Activated CD8-positive, alpha-beta memory T cell treated with anti-CD3 and anti-CD28 coated beads, Interleukin-2, amount 50 U/mL, for 48 hours (primary cell): Measurements from ENCODE around the gene CLMN.

ENCODE experiments used
- DNase-seq: peaks from one replicate; pipeline ENCODE4 v3.0.0-alpha.2; 2020

The CLMN gene, protein sequence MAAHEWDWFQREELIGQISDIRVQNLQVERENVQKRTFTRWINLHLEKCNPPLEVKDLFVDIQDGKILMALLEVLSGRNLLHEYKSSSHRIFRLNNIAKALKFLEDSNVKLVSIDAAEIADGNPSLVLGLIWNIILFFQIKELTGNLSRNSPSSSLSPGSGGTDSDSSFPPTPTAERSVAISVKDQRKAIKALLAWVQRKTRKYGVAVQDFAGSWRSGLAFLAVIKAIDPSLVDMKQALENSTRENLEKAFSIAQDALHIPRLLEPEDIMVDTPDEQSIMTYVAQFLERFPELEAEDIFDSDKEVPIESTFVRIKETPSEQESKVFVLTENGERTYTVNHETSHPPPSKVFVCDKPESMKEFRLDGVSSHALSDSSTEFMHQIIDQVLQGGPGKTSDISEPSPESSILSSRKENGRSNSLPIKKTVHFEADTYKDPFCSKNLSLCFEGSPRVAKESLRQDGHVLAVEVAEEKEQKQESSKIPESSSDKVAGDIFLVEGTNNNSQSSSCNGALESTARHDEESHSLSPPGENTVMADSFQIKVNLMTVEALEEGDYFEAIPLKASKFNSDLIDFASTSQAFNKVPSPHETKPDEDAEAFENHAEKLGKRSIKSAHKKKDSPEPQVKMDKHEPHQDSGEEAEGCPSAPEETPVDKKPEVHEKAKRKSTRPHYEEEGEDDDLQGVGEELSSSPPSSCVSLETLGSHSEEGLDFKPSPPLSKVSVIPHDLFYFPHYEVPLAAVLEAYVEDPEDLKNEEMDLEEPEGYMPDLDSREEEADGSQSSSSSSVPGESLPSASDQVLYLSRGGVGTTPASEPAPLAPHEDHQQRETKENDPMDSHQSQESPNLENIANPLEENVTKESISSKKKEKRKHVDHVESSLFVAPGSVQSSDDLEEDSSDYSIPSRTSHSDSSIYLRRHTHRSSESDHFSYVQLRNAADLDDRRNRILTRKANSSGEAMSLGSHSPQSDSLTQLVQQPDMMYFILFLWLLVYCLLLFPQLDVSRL

DNA sequence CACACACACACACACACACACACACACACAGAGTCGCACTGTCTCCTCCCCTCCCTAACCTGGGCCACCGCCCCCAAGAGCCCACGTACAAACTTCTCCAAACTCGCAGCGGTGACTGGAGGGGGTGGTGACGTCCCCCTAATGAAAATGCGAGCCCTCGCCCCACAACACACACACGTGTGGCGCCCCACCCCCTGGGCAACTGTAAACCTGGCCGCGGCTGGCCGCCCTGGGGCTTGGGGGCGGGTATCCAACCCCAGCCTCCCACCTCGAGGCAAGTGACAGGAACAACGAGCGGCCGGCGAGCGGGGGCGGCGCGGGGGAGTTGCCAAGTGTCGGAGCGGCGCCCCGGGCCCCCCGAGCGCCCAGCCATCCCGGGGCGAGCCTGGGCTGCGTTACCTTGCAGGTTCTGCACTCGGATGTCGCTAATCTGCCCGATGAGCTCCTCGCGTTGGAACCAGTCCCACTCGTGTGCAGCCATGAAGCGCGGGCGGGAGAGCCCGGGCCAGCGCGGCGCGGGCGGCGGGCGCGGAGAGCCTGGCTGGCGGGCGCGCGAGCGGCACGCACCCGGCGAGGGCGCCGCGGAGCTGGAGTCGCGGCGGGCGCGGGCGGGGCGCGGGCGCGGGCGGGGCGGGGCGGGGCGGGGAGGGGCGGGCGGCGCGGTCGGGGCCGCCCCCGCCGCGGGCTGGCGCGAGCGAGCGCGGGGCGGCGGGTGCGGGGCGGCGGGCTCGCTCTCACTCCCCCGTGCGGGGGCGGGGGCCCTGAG, at the start of gene CLMN:
CLMN (minus strand) TSS at position 597 of the 766 bp plus-strand sequence; CDS start at position 481, 116 bp downstream.
- peak; percentile 60 for DNase-seq

DNA sequence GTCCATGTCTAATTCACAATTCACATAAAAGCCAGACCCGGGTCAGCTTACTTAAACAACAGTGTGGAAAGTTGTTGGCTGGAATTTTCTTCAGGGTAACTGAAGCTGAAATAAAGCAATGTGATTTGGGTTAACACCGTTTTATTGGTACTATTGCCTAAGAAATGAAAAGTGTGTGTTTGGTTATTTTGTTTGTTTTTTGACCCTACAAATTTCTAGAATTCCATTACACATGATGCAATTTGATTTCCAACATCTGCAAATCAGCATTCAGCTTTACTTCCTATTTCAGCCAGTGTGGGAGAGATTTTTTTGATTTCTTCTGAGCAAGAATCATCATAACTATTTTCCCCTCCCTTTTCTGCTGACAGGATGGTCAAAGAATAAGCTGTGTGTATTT, 45.7 kb upstream of the CLMN start:
- DNase-seq, result no peak

DNA sequence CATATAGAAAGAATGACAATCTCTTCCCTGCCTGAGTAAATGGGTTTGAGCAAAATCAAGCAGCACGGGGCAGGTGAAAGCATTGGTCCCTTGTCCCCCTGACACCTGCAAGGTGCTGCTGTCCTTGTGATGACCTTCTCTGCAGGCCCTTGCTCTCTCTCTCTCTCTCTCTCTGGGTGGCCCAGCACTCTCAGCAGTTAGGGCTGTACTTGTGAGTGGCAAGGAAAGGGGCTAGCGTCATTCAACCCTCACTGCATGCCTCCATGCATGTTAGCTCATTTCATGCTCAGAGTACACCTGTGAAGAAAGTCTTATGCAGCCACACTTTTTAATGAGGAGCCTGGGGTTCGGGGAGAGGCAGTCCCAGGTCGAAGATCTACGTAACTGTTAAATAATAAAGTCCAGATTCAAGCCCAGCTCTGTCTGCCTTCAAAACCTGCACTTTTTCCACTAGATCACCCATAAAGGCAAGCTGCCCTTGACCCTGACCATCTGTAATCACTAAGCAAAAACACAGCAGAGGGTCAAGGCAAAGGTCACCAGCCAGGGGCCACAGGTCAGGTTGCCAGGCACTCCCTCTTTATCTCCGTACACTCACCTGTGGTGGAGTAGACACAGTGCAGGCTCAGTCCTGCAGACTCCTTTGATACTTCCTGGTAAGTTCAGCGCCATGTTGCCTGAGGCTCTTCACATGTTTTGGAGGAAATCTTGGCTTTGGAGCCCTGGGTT, 44.9 kb upstream of the CLMN start:
- DNase-seq, result no peak

DNA sequence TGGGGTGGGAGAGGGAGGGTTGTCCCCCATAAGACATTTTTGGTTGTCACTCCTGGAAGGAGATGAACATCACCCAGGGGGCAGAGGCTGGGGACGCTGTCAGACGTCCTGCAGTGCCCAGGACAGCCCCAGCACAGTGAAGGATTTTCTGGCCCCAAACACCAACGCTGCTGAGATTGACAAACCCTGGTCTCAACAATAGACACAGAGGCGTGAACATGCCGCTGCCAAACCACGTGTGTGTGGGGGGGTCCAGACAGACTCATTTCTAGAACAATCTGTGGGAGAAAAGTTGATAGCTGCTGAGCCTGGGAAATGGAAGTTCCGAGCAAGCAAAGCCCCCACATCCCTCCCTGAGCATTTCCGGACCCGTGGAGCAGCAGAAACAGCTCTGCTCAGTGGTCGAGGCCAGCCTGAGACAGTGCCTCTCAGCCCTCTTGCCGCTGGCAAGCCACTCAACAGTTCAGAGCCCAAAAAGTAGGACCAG, 43.8 kb upstream of the CLMN start:
- DNase-seq, result no peak

DNA sequence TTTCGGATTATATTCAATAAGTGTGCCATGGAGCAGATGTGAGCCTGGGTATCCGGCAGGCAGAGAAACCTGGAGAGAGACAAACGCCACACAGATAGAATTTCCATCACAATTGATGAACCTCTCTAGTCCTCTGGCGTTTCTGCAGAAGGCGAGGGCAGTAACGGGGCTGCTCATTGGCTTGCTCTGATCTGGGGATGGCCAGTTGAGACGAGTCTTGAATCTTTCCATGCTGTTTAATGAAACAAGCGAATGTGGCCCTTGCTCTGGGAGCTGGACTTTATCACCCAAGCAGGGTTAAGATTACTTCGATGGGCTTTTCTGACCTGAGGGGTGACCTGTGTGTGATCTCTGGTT, 42.4 kb upstream of the CLMN start:
- DNase-seq, result no peak

DNA sequence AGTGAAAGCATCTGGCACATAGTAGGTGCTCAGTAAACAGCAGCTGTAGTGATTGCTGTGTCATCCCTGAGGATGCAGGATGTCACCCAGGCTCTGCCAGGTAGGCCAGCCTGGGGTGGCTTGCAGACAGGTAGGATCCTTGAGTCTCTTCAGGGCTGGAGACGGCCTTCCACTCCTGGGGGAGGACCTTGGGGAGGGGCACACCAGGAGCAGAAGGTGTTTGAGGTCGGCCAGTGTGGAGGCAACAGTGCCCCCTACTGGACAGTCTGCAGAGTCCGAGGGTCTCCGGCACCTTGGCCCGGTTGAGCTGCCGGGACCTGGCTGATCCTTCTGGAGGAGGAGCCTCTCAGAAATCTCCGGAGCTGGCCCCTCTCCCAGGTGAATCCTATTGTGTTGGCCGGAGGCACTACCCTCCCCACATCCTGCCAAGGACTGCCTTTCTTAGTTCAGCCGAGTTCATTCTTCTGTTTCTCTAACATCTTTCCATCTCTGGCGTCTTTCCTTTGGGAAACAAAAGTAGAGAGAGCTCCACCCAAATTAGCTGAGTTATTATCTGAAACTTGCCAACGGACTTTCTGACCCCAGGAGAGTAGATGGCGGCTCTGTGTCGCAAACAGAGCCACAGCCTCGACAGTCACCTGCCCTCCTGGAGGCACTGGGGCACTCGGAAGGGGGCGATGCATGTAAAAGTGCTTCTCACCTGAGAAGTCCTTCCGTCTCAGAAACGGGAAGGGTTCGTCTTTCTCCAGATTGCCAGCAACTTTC, 41.8 kb upstream of the CLMN start:
- peak; percentile 82 for DNase-seq

DNA sequence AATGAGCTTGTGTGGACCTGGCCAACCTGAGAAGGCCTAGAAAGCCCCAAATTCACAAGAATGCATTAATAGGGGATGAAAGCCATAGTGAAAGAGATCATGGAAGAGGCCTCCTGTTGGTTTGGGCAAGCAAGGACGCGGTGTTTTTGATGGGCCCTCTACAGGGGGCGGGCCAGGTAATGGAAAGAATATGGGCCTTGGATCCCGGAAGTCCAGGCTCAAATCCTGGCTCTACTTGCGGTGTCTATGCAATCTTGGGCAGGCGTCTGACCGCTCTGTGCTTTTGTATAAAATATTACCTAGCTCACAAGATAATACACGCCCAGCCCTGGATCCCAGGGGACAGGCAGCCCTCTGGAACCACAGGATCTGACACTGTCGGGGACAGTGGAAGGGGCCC, 41.1 kb upstream of the CLMN start:
- DNase-seq, result no peak

DNA sequence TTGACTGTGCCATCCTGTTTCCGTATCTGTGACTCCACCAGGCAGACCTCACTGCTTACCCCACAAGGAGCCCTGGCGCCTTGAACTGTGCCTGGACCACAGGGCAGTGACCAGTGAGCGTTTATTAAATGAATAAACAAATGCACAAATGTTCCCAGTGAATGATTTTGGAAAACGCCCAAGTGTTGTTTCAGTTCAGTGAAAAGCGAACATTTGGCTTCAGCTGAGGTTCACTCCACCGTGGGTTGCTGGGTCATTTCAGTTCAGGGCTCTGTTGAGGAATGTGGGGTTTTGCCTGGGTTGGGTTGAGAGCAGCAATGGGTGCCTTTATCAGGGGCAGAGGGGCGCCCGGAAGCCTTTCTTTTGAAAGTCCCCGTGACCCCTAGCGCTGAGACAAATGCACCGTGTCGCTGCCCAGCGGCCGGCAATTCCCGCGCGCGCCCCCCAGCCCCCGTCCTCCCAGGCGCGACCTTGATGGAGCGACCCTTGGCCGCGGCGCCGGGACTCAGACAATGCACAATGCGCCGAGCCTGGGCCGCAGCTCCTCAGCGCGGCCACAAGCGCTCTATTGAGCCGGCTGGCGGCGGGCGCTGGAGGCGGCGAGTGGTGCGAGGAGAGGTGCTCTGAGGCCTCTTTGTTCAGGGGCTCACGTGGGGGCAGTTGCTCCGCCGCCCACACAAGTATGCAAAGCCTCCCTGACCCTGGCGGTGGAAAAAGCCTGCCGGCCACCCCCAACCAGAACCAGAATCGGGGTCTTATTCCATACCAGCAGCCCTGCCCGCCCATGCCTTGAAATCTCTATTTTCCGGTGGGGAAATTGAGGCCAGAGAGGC, 40.5 kb upstream of the CLMN start:
- no peak for DNase-seq

DNA sequence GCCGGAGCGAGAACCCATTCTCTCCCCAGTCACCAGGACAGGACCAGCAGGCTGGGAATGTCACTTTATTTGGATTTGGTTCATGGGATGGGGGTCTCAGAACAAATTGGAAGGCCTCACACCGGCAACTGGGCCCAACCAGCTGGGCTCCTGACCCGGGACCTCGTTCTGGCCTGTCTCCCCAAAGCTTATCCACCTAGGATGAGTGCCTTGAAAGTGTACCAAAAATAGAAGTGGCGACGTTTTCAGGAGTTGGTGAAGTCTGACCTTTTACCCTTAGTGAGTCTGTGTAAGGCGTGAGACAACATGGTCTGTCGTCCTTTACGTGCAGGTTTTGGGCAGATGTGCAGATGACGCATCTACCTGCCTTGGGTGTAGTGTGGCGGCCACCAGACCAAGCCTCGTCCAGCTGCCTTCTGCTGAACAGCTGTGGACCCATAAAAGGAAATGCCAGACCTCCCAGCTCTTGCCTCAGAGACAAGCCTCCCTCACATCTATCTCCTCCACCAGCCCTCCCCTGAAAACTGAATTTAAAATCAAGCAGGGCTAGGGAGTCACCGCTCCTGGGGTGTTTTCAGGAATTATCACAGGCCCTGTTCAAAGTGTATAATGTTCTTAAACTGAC, 36.6 kb upstream of the CLMN start:
- DNase-seq, result no peak

DNA sequence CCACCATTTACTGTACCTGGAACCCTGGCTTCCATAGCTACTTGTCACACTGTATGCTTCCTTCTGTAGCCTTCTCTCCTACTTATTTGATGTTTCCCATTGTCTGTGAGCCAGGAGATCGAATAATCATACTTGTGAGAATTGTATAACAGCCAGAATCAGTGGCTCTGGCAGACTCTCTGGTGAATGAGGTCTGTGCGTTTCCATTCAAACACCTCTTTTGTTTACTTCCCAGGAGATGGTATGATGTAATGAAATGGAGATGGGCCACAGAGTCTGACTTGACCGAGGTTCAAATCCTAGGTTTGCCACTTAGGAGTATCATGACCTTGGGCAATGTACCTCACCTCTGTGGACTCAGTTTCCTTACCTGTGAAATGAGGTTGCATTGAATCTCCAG, 35.7 kb upstream of the CLMN start:
- no peak for DNase-seq

DNA sequence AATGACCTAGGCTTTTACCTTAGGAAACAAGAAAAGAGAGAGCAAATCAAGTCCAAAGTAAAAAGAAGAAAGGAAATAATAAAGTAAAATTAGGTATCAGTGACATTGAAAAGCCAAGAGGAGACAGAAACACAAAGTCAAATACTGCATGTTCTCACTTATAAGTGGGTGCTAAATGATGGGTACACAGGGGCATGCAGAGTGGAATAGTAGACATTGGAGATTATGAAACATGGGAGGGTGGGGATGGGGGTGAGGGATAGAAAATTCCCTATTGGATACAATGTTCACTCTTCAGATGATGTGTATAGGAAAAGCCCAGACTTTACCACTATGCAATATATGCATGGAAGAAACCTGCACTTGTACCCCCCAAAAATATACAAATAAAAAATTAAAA, 35.1 kb upstream of the CLMN start:
- DNase-seq, result no peak

DNA sequence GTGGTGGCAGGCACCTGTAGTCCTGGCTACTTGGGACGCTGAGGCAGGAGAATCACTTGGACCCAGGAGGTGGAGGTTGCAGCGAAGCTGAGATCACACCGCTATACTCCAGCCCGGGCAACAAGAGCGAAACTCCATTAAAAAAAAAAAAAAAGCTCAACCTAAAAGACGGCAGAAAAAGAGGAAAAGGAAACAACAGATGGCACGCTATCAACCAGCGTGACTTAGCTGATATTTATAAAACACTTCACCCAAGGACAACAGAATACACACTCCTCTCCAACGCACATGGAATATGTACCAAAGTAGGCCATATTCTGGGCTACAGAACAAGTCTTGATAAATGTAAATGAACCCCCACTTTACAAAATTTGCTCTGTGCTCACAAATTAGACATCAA, 34.0 kb upstream of the CLMN start:
- no peak for DNase-seq

DNA sequence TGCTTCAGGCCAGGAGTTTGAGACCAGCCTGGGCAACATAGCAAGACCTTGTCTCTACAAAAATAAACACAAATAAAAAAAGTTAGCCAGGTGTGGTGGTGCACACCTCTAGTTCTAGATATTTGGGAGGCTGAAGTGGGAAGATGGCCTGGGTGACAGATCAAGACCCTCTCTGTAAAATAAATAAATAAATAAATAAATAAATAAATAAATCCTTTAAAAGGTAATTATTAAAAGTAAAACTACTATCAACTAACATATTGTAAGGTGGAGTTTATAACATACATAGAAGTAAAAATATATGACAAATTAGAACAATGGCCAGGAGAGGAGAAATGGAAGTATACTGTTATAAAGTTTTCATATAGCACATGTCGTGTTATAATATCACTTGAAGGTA, 33.3 kb upstream of the CLMN start:
- DNase-seq, result no peak

DNA sequence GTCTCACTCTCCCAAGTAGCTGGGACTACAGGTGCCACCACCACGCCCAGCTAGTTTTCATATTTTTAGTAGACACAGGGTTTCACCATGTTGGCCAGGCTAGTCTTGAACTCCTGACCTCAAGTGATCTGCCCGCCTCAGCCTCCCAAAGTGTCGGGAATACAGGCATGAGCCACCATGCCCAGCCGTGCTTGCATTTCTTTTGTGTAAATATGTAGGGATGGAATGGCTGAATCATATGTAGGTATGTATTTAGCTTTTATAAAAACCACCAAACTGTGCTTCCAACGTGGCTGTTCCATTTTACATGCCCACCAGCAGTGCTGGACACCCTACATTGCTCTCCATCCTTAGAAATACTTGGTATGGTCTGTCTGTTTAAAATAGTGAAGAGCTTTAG, 32.8 kb upstream of the CLMN start:
- DNase-seq, result no peak

DNA sequence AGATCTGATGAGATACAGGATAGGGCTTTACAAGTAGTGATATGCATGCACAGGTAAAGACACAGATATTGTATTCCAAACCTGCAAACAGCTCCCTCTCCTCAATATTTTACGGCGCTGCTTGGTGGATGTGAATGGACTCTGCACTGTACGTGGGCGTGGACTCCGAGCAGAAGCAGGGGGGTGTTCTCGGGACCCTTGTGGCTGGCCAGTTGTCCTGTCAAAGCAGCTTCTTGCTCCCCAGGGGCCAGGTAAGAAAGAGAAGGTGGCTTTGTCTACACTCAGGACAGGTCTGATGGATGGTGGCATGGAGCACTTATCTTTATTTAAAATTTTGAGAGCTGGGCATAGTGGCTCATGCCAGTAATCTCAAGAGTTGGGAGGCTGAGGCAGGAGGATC, 29.5 kb upstream of the CLMN start:
- DNase-seq, result peak; percentile 0

DNA sequence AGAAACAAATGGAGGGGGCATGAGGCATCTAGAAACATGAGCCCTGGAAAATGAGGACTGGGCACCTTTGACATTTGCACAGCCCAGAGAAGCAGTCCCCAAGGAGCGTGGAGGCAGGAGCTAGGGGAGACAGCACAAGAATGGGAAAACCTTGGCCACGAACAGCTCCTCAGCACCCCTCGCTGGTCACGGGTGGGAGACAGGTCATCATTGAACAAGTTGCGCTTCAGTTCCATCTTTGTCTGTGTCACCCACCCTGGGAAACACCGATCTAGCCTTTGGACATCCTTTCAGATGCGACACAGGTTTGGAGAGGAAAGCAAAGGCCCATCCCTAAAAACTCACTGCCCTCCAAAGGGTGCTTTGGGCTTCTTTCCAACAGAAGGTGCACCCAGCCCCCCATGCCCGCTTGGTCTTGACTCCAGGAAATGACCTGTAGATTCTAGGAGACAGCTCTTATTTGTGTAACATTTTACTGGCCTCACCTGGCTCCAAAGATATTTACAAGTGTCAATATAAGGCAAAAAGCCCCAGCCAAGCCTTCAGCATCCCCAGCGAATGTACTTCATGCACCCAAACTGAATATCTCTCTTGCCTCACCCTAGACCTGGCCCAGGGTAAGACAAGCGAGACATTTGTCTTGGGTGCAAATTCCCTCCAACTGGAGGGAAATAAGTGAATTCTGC, 28.8 kb upstream of the CLMN start:
- DNase-seq, result peak; percentile 20

DNA sequence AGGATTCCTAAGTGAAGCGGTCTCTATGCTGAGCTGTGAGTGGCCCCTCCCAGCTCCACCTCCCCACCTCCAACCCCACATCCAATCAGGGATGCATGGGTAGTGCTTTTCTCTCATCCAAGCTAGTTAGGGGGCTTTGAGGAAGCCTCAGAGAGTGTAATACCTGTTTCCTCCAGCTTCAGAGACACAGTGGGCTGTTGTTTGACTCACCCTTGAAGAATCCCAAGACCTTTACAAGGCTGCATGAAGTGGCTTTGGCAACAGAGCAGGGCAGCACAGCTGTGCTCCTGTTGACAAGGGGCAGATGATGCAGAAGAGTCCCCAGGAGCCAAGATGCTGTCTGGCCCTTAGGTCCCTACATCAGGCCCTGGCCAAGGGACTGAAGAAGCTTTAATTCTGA, 27.1 kb upstream of the CLMN start:
- peak; percentile 28 for DNase-seq

DNA sequence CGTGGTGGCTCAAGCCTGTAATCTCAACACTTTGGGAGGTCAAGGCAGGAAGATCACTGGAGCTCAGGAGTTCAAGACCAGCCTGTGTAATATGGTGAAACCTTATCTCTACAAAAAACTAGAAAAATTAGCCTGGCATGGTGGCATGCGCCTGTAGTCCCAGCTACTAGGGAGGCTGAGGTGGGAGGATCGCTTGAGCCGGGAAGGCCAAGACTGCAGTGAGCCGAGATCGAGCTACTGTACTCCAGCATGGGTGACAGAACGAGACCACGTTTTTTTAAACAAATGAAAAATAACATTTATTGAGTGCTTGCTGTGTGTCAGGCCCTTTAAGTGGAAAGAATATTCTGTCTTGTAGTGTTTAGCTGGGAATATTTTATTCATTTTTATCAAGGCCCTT, 26.6 kb upstream of the CLMN start:
- no peak for DNase-seq

DNA sequence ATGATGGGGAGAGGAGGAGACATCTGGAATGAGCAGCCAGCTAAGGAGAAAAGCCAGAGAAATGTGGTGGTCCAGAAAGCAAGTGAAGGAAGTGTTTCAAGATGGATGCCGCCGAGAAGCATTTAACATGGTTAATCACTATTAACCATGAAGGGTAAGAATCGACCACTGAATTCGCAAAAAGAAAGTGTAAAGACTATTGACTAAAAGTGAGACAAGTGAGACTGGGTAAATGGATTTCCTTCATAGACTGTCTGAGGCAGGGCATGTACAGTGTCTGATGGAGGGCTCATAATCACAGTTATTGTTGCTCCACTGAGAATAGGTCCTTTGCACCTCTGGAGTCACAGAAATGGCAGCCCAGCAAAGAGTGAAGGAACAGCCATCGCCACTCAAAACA, 25.3 kb upstream of the CLMN start:
- DNase-seq, result no peak

DNA sequence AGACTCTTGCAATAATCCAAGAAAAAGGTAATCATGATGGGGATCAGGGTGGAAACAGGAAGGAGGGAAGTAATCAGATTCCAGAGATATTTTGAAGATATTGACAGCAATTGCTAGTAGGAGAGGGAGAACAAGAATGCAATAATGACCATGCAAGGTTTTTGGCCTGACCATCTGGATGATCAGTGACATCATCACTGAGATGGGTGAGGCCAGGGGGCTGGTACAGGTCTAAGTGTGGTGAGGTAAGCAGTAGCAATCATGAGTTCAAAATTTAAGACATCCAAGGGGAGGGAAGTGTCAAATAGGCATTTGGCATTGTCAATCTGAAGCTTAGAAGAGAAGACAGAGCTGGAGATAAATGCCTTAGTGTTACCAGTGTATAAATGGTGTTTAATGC, 24.8 kb upstream of the CLMN start:
- no peak for DNase-seq
